Amniotic epithelial cell (primary cell): ENCODE data around the gene CGAS.
A peak's percentile ranks its signal among the peaks of the same experiment; 100 is the strongest.
"Not testable (repeated sequence)": the region's sequence is repeated elsewhere in the genome, so short reads cannot be mapped to it uniquely, and the experiment has no call there.

Source experiments
- DNase-seq: peaks from one replicate; pipeline ENCODE4 v3.0.0-alpha.2; 2010; ENCODE audit warnings: low read depth

The CGAS gene

GRCh38 chr6:73452107-73452461 is at the start of gene CGAS:
Gene CGAS, minus strand, starts transcription at chr6:73452297. Its CDS starts 116 bp downstream, at chr6:73452181.
- DNase-seq, result peak; percentile 31

- no peak for DNase-seq
These were observed 45.8 kb upstream of the CGAS start for GRCh38 chr6:73497915-73498314.

GRCh38 chr6:73491377-73491776 is 39.3 kb upstream of the CGAS start:
- peak; percentile 58 for DNase-seq

GRCh38 chr6:73487473-73487872 is 35.4 kb upstream of the CGAS start:
- DNase-seq, result no peak

GRCh38 chr6:73484438-73484837 is 32.3 kb upstream of the CGAS start:
- no peak for DNase-seq

- DNase-seq, result peak; percentile 28
These were observed 29.9 kb upstream of the CGAS start for GRCh38 chr6:73481969-73482368.

GRCh38 chr6:73477407-73477806 is 25.3 kb upstream of the CGAS start:
- no peak for DNase-seq

- no peak for DNase-seq
These were observed 24.6 kb upstream of the CGAS start for GRCh38 chr6:73476723-73477122.

GRCh38 chr6:73471686-73472290 is 19.7 kb upstream of the CGAS start:
- DNase-seq, result no peak

- DNase-seq, result peak; percentile 89
These were observed 9.6 kb upstream of the CGAS start, which contains the start of gene MTO1 for GRCh38 chr6:73461537-73462350. Gene MTO1, plus strand, starts transcription at chr6:73461737. Its CDS starts 118 bp downstream, at chr6:73461855.

GRCh38 chr6:73460056-73460455 is 8.0 kb upstream of the CGAS start:
- DNase-seq, result no peak

- not testable (repeated sequence) for DNase-seq
These were observed 7.4 kb upstream of the CGAS start for GRCh38 chr6:73459474-73459873.

- DNase-seq, result peak; percentile 92
These were observed 4.0 kb upstream of the CGAS start for GRCh38 chr6:73455865-73456629.

GRCh38 chr6:73451223-73452106 is 632 bp downstream of the CGAS start:
- DNase-seq, result peak; percentile 25

- no peak for DNase-seq
These were observed 8.5 kb downstream of the CGAS start for GRCh38 chr6:73443555-73443954.

- DNase-seq, result no peak
These were observed 16.9 kb downstream of the CGAS start for GRCh38 chr6:73435236-73435635.

GRCh38 chr6:73421534-73421933 is 30.6 kb downstream of the CGAS start:
- DNase-seq, result no peak

- peak; percentile 33 for DNase-seq
These were observed 33.9 kb downstream of the CGAS start for GRCh38 chr6:73418081-73418741.

GRCh38 chr6:73413102-73413501 is 39.0 kb downstream of the CGAS start:
- DNase-seq, result no peak

- DNase-seq, result no peak
These were observed 42.7 kb downstream of the CGAS start for GRCh38 chr6:73409395-73409794.

- no peak for DNase-seq
These were observed 51.4 kb downstream of the CGAS start for GRCh38 chr6:73400656-73401055.
